ENCODE data around the gene IPO4. TPM values are rescaled to one million over a fixed set of nuclear protein-coding genes. Genes with fewer than 3 reads are reported as not detected.

IPO4 gene
- total and polyA plus RNA-seq, 2 of the 13 experiments (the other 11 are each of a cell fraction or from before 2014, with no cell fraction given): 39.0 to 179 TPM

DNA sequence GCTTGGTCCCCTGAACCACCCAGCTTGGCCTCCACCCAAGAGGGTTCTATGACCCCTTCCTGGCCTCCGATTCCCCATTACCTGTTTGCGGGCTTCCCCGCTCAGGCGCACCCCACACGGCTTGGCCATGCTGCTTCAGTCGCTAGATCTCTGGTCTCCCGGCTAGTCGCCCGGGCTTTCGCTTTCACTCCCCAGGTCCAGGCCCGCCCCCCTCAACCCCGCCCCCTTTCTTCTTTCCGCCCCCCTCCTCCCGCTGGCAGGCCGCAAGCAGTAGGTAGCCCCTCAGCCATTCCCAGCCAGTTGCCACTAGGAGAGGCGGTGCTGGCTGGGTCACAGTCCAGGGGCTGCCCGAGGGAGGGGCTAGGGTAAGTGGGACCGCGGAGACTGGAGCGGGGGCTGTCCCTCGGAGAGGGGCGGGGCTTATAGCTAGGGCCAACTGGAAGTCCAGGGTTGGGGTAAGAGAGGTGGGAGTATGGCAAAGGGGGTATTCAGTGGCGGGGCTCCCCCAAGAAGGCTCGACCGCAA lies 42.1 kb downstream of the IPO4 start, which contains the start of gene PSME2 (continued):
- TF ChIP-seq FUBP1 (CRISPR knock-in tag; IDR thresholded peaks at IDR 0.05; ENCODE audit: borderline replicate concordance): no peak; the same call in 1 of the 2 replicates
- TF ChIP-seq FOXK2 (IDR thresholded peaks at IDR 0.05): no peak
- TF ChIP-seq SMARCE1 (IDR thresholded peaks at IDR 0.05; ENCODE audit: borderline replicate concordance): no peak
- no peak for TF ChIP-seq ZNF143 (CRISPR knock-in tag; IDR thresholded peaks at IDR 0.05)
- peak; percentile 72; the same call in 1 of the 2 replicates for TF ChIP-seq ZNF235 (CRISPR knock-in tag; IDR thresholded peaks at IDR 0.05; ENCODE audit: borderline replicate concordance)
- TF ChIP-seq ZNF318 (CRISPR knock-in tag; IDR thresholded peaks at IDR 0.05): no peak
- peak; percentile 49; the same call in 1 of the 2 replicates for TF ChIP-seq ZNF768 (CRISPR knock-in tag; IDR thresholded peaks at IDR 0.05)
- TF ChIP-seq ZNF17 (CRISPR knock-in tag; IDR thresholded peaks at IDR 0.05): no peak
- TF ChIP-seq TAF15 (IDR thresholded peaks at IDR 0.05; ENCODE audit: low read depth, low read length, poor library complexity, severe bottlenecking): no peak
- peak; percentile 74 for TF ChIP-seq ZBTB38 (CRISPR knock-in tag; IDR thresholded peaks at IDR 0.05)
- no peak for TF ChIP-seq RCOR2 (CRISPR knock-in tag; IDR thresholded peaks at IDR 0.05)
- peak; percentile 13; the same call in 1 of the 2 replicates for TF ChIP-seq SIX4 (CRISPR knock-in tag; IDR thresholded peaks at IDR 0.05)
- TF ChIP-seq ZNF264 (CRISPR knock-in tag; IDR thresholded peaks at IDR 0.05): peak; percentile 87
- TF ChIP-seq CENPX (CRISPR knock-in tag; IDR thresholded peaks at IDR 0.05): no peak
- TF ChIP-seq ZNF280D (CRISPR knock-in tag; IDR thresholded peaks at IDR 0.05): peak; percentile 45; the same call in 1 of the 2 replicates
- 0 out of 2 replicates have a peak, but pooled peaks have one; percentile 10 for TF ChIP-seq ZNF12 (CRISPR knock-in tag; IDR thresholded peaks at IDR 0.05)

All from HepG2 (cell line).